Right lobe of liver (tissue), 6 donors: ENCODE measurements around the gene IARS2. TPM values are rescaled to one million over a fixed set of nuclear protein-coding genes. Genes with fewer than 3 reads are reported as not detected.

Experiments
- ATAC-seq, 4 donors: fragments of 200-7000 bp; cut with Tn5 transposase; one replicate each; pipeline ENCODE4 v1.9.1; 2020; ENCODE audit warnings: mild to moderate bottlenecking in 4 of 4, moderate library complexity in 4 of 4
- DNase-seq, 3 donors: peaks; one replicate each; pipeline ENCODE4 v3.0.0-alpha.2; 2020
- H3K27ac ChIP-seq, 3 donors: fragments of 200-600 bp; one replicate each; pipeline ENCODE4 v1.8.0; 2022
- H3K27me3 ChIP-seq, 2 donors: fragments of 200-600 bp; one replicate each; pipeline ENCODE4 v1.8.0; 2022
- H3K36me3 ChIP-seq, 4 donors: fragments of 200-600 bp; sonication (generic) in 1 of 4; one replicate each; pipeline versions ENCODE4 v1.5.1 to v1.8.0; 2017 to 2022; ENCODE audit warnings: control low read depth in 1 of 4
- H3K4me1 ChIP-seq, 4 donors: fragments of 200-600 bp; sonication (generic) in 1 of 4; one replicate each; pipeline versions ENCODE4 v1.5.1 to v1.8.0; 2017 to 2022; ENCODE audit warnings: control low read depth in 1 of 4
- H3K4me3 ChIP-seq, 3 donors: fragments of 200-600 bp; one replicate each; pipeline ENCODE4 v1.8.0; 2022
- H3K9me3 ChIP-seq, 4 donors: fragments of 200-600 bp; sonication (generic) in 1 of 4; one replicate each; pipeline versions ENCODE4 v1.5.1 to v1.8.0; 2017 to 2022; ENCODE audit warnings: control low read depth in 1 of 4
- POLR2A ChIP-seq: fragments of 450-650 bp; IDR thresholded peaks from one replicate; pipeline ENCODE4 v1.6.1; 2017; ENCODE audit warnings: antibody characterized with exemption, mild to moderate bottlenecking
- WGBS: methylation state at CpG from one replicate; pipeline ENCODE4 v1.1.6; 2018; ENCODE audit warnings: low coverage, low lambda C conversion rate; ENCODE audit not compliant: insufficient coverage; ENCODE audit errors: missing lambda C conversion rate; 5-methylcytosine and 5-hydroxymethylcytosine counted together
- intact Hi-C, 2 donors: fragments of 100-400 bp; cut with DNase I; formaldehyde crosslinking; loops; one replicate each; pipeline versions ENCODE4 v1.11.2 to v1.14.1; 2022
- total RNA-seq, 6 experiments: library from RNA; depleted of rRNA in 2 of 6; stranded (reverse); fragments of >200 nt in 2 of 6; fragmentation: NEBNext Ultra II Directional in 3 of 6; extraction: Animal tissue kit (Norgen Biotek cat#: 25700) in 3 of 6; gene quantifications; one replicate each; pipeline versions ENCODE4 v1.1.0 to v1.2.4, GENCODE V29; 2016 to 2023
- TF ChIP-seq, protein P1 (sequence below), 4 donors: fragments of 200-600 bp in 3 of 4; fragments of 450-650 bp in 1 of 4; IDR thresholded peaks; one replicate each; pipeline versions ENCODE4 v1.5.1 to v1.8.0; 2016 to 2022; ENCODE audit warnings: antibody characterized with exemption in 4 of 4, mild to moderate bottlenecking in 2 of 4
- donor health status: DM: no; HTN: yes; CAD: no.
- donor health status: DM: no; HTN: no; CAD: no.
- donor health status: DM: no; HTN: no; CAD: no.
- donor health status: DM: no; HTN: yes; CAD: no.
- donor health status: DM: no; HTN: yes; CAD: no.

The IARS2 gene
- total RNA-seq, 6 experiments from 2014 or later: 46.7 to 64.7 (median 50.0) TPM

- no peaks in the 10 kb centered on the region for H3K4me1 ChIP-seq
- no peak for DNase-seq
- no peak for TF ChIP-seq POLR2A
- TF ChIP-seq, protein P1, sequence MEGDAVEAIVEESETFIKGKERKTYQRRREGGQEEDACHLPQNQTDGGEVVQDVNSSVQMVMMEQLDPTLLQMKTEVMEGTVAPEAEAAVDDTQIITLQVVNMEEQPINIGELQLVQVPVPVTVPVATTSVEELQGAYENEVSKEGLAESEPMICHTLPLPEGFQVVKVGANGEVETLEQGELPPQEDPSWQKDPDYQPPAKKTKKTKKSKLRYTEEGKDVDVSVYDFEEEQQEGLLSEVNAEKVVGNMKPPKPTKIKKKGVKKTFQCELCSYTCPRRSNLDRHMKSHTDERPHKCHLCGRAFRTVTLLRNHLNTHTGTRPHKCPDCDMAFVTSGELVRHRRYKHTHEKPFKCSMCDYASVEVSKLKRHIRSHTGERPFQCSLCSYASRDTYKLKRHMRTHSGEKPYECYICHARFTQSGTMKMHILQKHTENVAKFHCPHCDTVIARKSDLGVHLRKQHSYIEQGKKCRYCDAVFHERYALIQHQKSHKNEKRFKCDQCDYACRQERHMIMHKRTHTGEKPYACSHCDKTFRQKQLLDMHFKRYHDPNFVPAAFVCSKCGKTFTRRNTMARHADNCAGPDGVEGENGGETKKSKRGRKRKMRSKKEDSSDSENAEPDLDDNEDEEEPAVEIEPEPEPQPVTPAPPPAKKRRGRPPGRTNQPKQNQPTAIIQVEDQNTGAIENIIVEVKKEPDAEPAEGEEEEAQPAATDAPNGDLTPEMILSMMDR (IDR thresholded peaks at IDR 0.05): no peak
- no peaks in the 10 kb centered on the region for H3K9me3 ChIP-seq
- 94% methylated on average over 2 of the region's 2 CpGs for WGBS
- H3K4me3 ChIP-seq: no peak overlapping the region
- no peak overlapping the region for H3K27ac ChIP-seq
- ATAC-seq: no peak
- no peaks in the 10 kb centered on the region for H3K27me3 ChIP-seq
- peaks cover 0 to 57% (median 14%) of the 10 kb centered on the region in 4 donors for H3K36me3 ChIP-seq
- intact Hi-C loops: no loop called here
Observed at GRCh38 chr1:220135755-220136154, 41.8 kb downstream of the IARS2 start.

GRCh38 chr1:220137019-220137786 is 43.3 kb downstream of the IARS2 start:
- Histone ChIP-seq H3K27ac (peak overlapping the region in 1 of 3 donors; percentile 16), H3K9me3 (no peaks in the 10 kb centered on the region), H3K4me3 (no peak overlapping the region), H3K27me3 (no peaks in the 10 kb centered on the region), H3K4me1 (no peaks in the 10 kb centered on the region), H3K36me3 (peaks cover 0 to 63% (median 14%) of the 10 kb centered on the region in 4 donors)
- 74% methylated on average over 9 of the region's 9 CpGs for WGBS
- intact Hi-C loops: no loop called here
- DNase-seq (no peak), ATAC-seq (peak; percentile 76 to 87 (median 82))
- no peak for TF ChIP-seq POLR2A
- TF ChIP-seq, protein P1 (IDR thresholded peaks at IDR 0.05): no peak

DNA sequence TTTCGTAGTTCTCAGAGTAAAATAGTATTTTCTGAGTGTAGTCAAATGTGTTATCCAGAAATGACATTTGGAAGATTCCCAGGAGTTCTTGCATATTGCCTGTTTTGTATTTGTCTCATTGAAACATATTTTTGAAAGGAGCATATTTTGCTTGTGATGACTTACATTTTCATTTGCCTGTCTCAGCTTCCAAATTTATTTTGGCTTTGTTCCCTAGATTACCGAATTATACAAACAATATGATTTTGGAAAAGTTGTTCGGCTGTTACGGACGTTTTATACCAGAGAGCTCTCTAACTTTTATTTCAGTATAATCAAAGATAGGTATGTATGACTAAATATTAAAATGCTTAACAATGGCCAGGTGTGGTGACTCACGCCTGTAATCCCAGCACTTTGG is 46.0 kb downstream of the IARS2 start:
- TF ChIP-seq POLR2A: no peak
- TF ChIP-seq, protein P1 (IDR thresholded peaks at IDR 0.05): no peak
- intact Hi-C loops: no loop called here
- Histone ChIP-seq H3K4me1 (no peaks in the 10 kb centered on the region), H3K4me3 (no peak overlapping the region), H3K27me3 (no peaks in the 10 kb centered on the region), H3K27ac (no peak overlapping the region), H3K9me3 (no peaks in the 10 kb centered on the region), H3K36me3 (peaks cover 0 to 57% (median 9%) of the 10 kb centered on the region in 4 donors)
- no peak for ATAC-seq
- no peak for DNase-seq
- 90% methylated on average over 6 of the region's 6 CpGs for WGBS

GRCh38 chr1:220144051-220144450 is 50.1 kb downstream of the IARS2 start:
- no peaks in the 10 kb centered on the region for H3K4me1 ChIP-seq
- no peak overlapping the region for H3K4me3 ChIP-seq
- DNase-seq (no peak), ATAC-seq (no peak)
- H3K36me3 ChIP-seq: peaks cover 0 to 37% (median 7%) of the 10 kb centered on the region in 4 donors
- no peak overlapping the region for H3K27ac ChIP-seq
- intact Hi-C loops: no loop called here
- TF ChIP-seq POLR2A: no peak
- TF ChIP-seq, protein P1 (IDR thresholded peaks at IDR 0.05): no peak
- WGBS: 95% methylated on average over 4 of the region's 5 CpGs
- no peaks in the 10 kb centered on the region for H3K27me3 ChIP-seq
- no peaks in the 10 kb centered on the region for H3K9me3 ChIP-seq
